ENCODE measurements around the gene SEMA3D.

- no peak for TF ChIP-seq POLR2AphosphoS5 (IDR thresholded peaks at IDR 0.05)
- TF ChIP-seq, protein P1, sequence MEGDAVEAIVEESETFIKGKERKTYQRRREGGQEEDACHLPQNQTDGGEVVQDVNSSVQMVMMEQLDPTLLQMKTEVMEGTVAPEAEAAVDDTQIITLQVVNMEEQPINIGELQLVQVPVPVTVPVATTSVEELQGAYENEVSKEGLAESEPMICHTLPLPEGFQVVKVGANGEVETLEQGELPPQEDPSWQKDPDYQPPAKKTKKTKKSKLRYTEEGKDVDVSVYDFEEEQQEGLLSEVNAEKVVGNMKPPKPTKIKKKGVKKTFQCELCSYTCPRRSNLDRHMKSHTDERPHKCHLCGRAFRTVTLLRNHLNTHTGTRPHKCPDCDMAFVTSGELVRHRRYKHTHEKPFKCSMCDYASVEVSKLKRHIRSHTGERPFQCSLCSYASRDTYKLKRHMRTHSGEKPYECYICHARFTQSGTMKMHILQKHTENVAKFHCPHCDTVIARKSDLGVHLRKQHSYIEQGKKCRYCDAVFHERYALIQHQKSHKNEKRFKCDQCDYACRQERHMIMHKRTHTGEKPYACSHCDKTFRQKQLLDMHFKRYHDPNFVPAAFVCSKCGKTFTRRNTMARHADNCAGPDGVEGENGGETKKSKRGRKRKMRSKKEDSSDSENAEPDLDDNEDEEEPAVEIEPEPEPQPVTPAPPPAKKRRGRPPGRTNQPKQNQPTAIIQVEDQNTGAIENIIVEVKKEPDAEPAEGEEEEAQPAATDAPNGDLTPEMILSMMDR (IDR thresholded peaks at IDR 0.05 in 8 of 11, conservative IDR thresholded peaks at IDR 0.05 in 3 of 11) = no peak
These were observed 164.7 kb downstream of the SEMA3D start for GRCh38 chr7:85022064-85022697.

Measured in spleen (tissue), 7 donors.